CD4-positive, alpha-beta T cell (primary cell): ENCODE data around the gene WEE1. TPM values are rescaled to one million over a fixed set of nuclear protein-coding genes. Genes with fewer than 3 reads are reported as not detected.
A peak's percentile ranks its signal among the peaks of the same experiment; 100 is the strongest.

Source experiments
- ATAC-seq: fragments of 200-7000 bp; cut with Tn5 transposase; one replicate; pipeline ENCODE4 v1.10.0; 2022; ENCODE audit warnings: mild to moderate bottlenecking; ENCODE audit not compliant: poor library complexity
- CTCF ChIA-PET: fragments of 350-600 bp; sonication (Branson Sonifier 250); formaldehyde crosslinking; loops from one replicate; lab custom pipeline; 2021; ENCODE audit warnings: antibody characterized with exemption, inconsistent platforms; lab: Charles Lee
- POLR2A ChIA-PET: fragments of 350-600 bp; sonication (Branson Sonifier 250); formaldehyde crosslinking; loops from one replicate; lab custom pipeline; 2021; ENCODE audit warnings: antibody characterized with exemption, inconsistent platforms; lab: Charles Lee
- DNase-seq, 14 experiments: peaks; one replicate each; pipeline ENCODE4 v3.0.0-alpha.2; 2013 to 2020; ENCODE audit warnings: mixed read lengths in 2 of 14
- H3K27ac ChIP-seq, 2 donors: one replicate each; pipeline versions ENCODE4 v1.5.1 to v1.7.0; 2013; ENCODE audit warnings: low read length in 2 of 2, low read depth in 1 of 2, mild to moderate bottlenecking in 1 of 2
- H3K27me3 ChIP-seq, 2 experiments: 1 replicate in 1 of 2; 2 replicates in 1 of 2; pipeline versions ENCODE4 v1.6.1 to v1.7.0; 2013; ENCODE audit warnings: low read length in 2 of 2, control low read depth in 1 of 2, mild to moderate bottlenecking in 1 of 2, moderate library complexity in 1 of 2; ENCODE audit not compliant: insufficient read depth in 2 of 2, control insufficient read depth in 1 of 2
- H3K36me3 ChIP-seq: one replicate; pipeline ENCODE4 v1.6.1; 2013; ENCODE audit warnings: low read length, control low read depth; ENCODE audit not compliant: insufficient read depth
- H3K4me1 ChIP-seq: one replicate; pipeline ENCODE4 v1.6.1; 2013; ENCODE audit warnings: low read length, control low read depth; ENCODE audit not compliant: insufficient read depth
- H3K4me3 ChIP-seq: one replicate; pipeline ENCODE4 v1.5.1; 2013; ENCODE audit warnings: mild to moderate bottlenecking, low read length, moderate library complexity
- H3K9me3 ChIP-seq, 2 experiments: 1 replicate in 1 of 2; 2 replicates in 1 of 2; pipeline versions ENCODE4 v1.6.1 to v1.7.0; 2013; ENCODE audit warnings: low read length in 2 of 2, mild to moderate bottlenecking in 2 of 2, control low read depth in 1 of 2, moderate library complexity in 1 of 2; ENCODE audit not compliant: control insufficient read depth in 1 of 2, insufficient read depth in 1 of 2
- H3K27ac Mint-ChIP-seq: one replicate; pipeline ENCODE4 v1.8.0; 2020; ENCODE audit warnings: mixed read lengths
- H3K27me3 Mint-ChIP-seq: one replicate; pipeline ENCODE4 v1.8.0; 2021; ENCODE audit warnings: mixed read lengths
- H3K36me3 Mint-ChIP-seq: one replicate; pipeline ENCODE4 v1.8.0; 2021; ENCODE audit warnings: low read depth, mixed read lengths
- H3K4me1 Mint-ChIP-seq: one replicate; pipeline ENCODE4 v1.8.0; 2021; ENCODE audit warnings: low read depth, mixed read lengths
- H3K4me3 Mint-ChIP-seq: one replicate; pipeline ENCODE4 v1.8.0; 2020; ENCODE audit warnings: mild to moderate bottlenecking, mixed read lengths
- H3K9me3 Mint-ChIP-seq: one replicate; pipeline ENCODE4 v1.8.0; 2020; ENCODE audit warnings: mixed read lengths
- CTCF ChIP-seq: fragments of 200-600 bp; IDR thresholded peaks from one replicate; pipeline ENCODE4 v1.8.0; 2022; ENCODE audit warnings: antibody characterized with exemption, mild to moderate bottlenecking
- intact Hi-C, 2 experiments: fragments of 100-400 bp; cut with DNase I in 1 of 2; cut with micrococcal nuclease in 1 of 2; formaldehyde crosslinking; loops; one replicate each; pipeline versions ENCODE4 v1.15.1 to v1.9.0; 2023 to 2025; cut with DNase I, micrococcal nuclease
- total RNA-seq, 174 experiments: library from RNA in 2 of 174; stranded (reverse) in 2 of 174; gene quantifications; one replicate each; pipeline ENCODE4 v1.2.3 and lab custom pipeline; 2021 to 2026

Gene WEE1
- total RNA-seq, 2 experiments from 2014 or later: 9.3 to 10.7 TPM

GRCh38 chr11:9533058-9533457 lies 40.4 kb upstream of the WEE1 start:
- Mint-ChIP-seq H3K4me1 (no peaks in the 10 kb centered on the region), H3K36me3 (peaks cover 1% of the 10 kb centered on the region), H3K4me3 (no peak overlapping the region), H3K9me3 (no peaks in the 10 kb centered on the region), H3K27ac (no peak overlapping the region), H3K27me3 (no peaks in the 10 kb centered on the region)
- H3K27ac ChIP-seq: no peak overlapping the region
- no peaks in the 10 kb centered on the region for H3K4me1 ChIP-seq
- H3K36me3 ChIP-seq: peaks cover 8% of the 10 kb centered on the region
- no peak overlapping the region for H3K4me3 ChIP-seq
- intact Hi-C loops: loop anchor here in 1 of 2 experiments (2.0 to 10.0 kb wide), 2 partner anchors 442 to 792 kb away; no protein-coding TSS in a partner anchor
- H3K27me3 ChIP-seq: no peaks in the 10 kb centered on the region
- ChIA-PET CTCF (interaction anchor here (1.1 to 4.4 kb wide), 2 partner anchors 79 to 215 kb away, joined by 3 to 92 read pairs; no protein-coding TSS in a partner anchor), POLR2A (no interaction called here)
- no peak for TF ChIP-seq CTCF
- no peak for DNase-seq
- H3K9me3 ChIP-seq: no peaks in the 10 kb centered on the region
- ATAC-seq: no peak

DNA sequence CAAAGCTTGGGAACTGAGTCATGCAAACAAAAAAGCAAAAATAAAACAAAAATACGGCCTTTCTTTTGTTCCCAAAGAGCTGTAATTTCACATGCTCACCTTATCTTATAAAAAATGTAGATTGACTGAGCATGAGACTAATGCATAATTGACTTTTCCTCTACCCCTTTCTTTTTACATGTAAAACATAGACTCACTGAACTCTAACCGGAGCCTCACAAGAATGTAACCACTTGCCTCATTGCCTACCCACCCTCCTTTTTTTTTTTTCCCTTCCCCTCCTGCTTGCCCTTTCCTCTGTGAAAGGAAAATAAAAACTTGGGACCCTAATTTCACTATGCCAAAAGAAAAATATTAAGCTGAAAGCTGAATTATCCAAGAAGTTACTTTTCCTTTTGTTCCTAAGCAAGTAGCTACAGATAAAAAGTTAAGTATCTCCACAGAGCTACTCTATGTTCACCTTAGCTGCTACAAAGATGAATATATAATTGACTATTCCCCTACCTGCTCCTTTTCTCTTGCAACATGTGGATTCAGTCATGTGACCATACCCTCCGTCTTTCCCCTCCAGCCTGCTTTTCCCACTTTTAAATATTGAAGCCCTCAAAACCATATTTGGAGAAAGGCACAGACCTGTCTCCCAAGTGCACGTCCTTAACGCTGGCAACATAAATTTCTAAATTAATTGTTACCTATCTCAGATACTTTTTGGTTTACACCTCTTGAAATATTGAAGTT lies 39.6 kb upstream of the WEE1 start:
- H3K36me3 Mint-ChIP-seq: no peaks in the 10 kb centered on the region
- H3K4me3 Mint-ChIP-seq: no peak overlapping the region
- no peaks in the 10 kb centered on the region for H3K27me3 Mint-ChIP-seq
- TF ChIP-seq CTCF: no peak
- no peak overlapping the region for H3K4me3 ChIP-seq
- H3K4me1 ChIP-seq: no peaks in the 10 kb centered on the region
- DNase-seq: no peak
- ChIA-PET CTCF (interaction anchor here (1.9 to 4.4 kb wide), 2 partner anchors 78 to 215 kb away, joined by 9 to 92 read pairs; no protein-coding TSS in a partner anchor), POLR2A (interaction anchor here (2.2 kb wide), 1 partner anchor 80 kb away, joined by 19 read pairs; no protein-coding TSS in a partner anchor)
- intact Hi-C loops: loop anchor here (1.0 to 10.0 kb wide), 5 partner anchors 79 to 791 kb away; no protein-coding TSS in a partner anchor
- H3K36me3 ChIP-seq: peaks cover 3% of the 10 kb centered on the region
- no peak overlapping the region for H3K27ac Mint-ChIP-seq
- no peaks in the 10 kb centered on the region for H3K9me3 Mint-ChIP-seq
- no peak for ATAC-seq
- no peaks in the 10 kb centered on the region for H3K4me1 Mint-ChIP-seq
- no peak overlapping the region for H3K27ac ChIP-seq
- H3K27me3 ChIP-seq: no peaks in the 10 kb centered on the region
- H3K9me3 ChIP-seq: no peaks in the 10 kb centered on the region

DNA sequence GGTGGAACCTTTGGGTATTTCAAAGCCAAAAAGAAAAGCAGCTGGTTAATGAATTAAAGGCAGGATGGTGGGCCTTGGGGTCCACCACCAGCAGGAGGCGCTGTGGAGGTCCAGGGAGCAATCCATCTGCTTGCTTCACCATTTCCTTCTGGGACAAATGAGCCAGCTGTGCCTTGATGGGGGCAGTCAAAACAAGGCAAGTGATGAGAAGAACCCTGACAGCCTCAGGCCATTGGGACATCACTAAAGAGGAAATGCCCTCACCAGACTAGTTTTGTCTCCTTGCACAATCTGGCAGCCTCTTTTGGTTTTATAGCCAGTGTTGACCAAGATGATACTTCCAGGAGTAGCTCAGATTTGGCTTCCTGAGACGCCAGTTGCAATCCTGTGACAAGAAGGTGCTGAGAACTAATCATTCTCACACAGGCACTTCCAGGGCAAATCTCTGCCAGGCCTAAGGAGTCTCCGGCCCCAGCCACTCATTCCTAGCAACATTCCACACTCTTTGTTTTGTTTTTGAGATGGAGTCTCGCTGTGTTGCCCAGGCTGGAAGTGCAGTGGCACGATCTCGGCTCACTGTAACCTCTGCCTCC lies 38.2 kb upstream of the WEE1 start:
- H3K4me1 ChIP-seq: no peaks in the 10 kb centered on the region
- H3K36me3 ChIP-seq: peaks cover 2% of the 10 kb centered on the region
- DNase-seq (peak; percentile 63 to 89 (median 72)), ATAC-seq (peak; percentile 64)
- H3K4me3 ChIP-seq: no peak overlapping the region
- POLR2A ChIA-PET: interaction anchor here (0.7 to 2.2 kb wide), 4 partner anchors 13 to 78 kb away, joined by 3 to 19 read pairs (median 5); partner anchors contain the start of gene WEE1
- Mint-ChIP-seq H3K4me1 (no peaks in the 10 kb centered on the region), H3K9me3 (no peaks in the 10 kb centered on the region), H3K27ac (no peak overlapping the region), H3K4me3 (no peak overlapping the region), H3K27me3 (no peaks in the 10 kb centered on the region), H3K36me3 (no peaks in the 10 kb centered on the region)
- intact Hi-C loops: loop anchor here (1.0 to 10.0 kb wide), 6 partner anchors 37 to 788 kb away; partner anchors contain the start of genes ADM (in 1 of the 2) and WEE1 (in 1 of the 2)
- CTCF ChIA-PET: interaction anchor here (0.6 to 4.4 kb wide), 23 partner anchors 10 to 790 kb away, joined by 3 to 92 read pairs (median 4); partner anchors contain the start of gene WEE1
- no peaks in the 10 kb centered on the region for H3K27me3 ChIP-seq
- peak; percentile 86 for TF ChIP-seq CTCF
- no peaks in the 10 kb centered on the region for H3K9me3 ChIP-seq
- no peak overlapping the region for H3K27ac ChIP-seq
